Transverse colon (tissue), 4 donors: ENCODE measurements around the gene CHPF. TPM values are rescaled to one million over a fixed set of nuclear protein-coding genes. Genes with fewer than 3 reads are reported as not detected.

Experiments used
- DNase-seq: peaks from one replicate; pipeline ENCODE4 v3.0.0-alpha.2; 2019
- H3K27ac ChIP-seq, 4 donors: fragments of 200-600 bp; sonication (generic); 2 replicates each; pipeline ENCODE4 v1.5.1; 2016 to 2018; ENCODE audit warnings: inconsistent platforms in 4 of 4
- H3K27me3 ChIP-seq: fragments of 200-600 bp; sonication (generic); 2 replicates; pipeline ENCODE4 v1.5.1; 2017; ENCODE audit warnings: inconsistent platforms
- H3K36me3 ChIP-seq, 4 donors: fragments of 200-600 bp; sonication (generic); 2 replicates each; pipeline ENCODE4 v1.5.1; 2017 to 2019; ENCODE audit warnings: inconsistent platforms in 4 of 4
- H3K4me1 ChIP-seq, 4 donors: fragments of 200-600 bp; sonication (generic); 2 replicates each; pipeline ENCODE4 v1.5.1; 2017 to 2020; ENCODE audit warnings: inconsistent platforms in 4 of 4
- H3K4me3 ChIP-seq, 4 donors: fragments of 200-600 bp; sonication (generic); 1 replicate in 1 of 4; 2 replicates in 3 of 4; pipeline versions ENCODE4 v1.5.1 to v1.6.1; 2017 to 2019; ENCODE audit warnings: inconsistent platforms in 4 of 4
- H3K9me3 ChIP-seq, 2 donors: fragments of 200-600 bp; sonication (generic); 2 replicates each; pipeline ENCODE4 v1.5.1; 2017 to 2019; ENCODE audit warnings: inconsistent platforms in 2 of 2
- EP300 ChIP-seq: sonication (generic); formaldehyde crosslinking; IDR thresholded peaks from one replicate; pipeline ENCODE4 v1.6.1; 2017; ENCODE audit warnings: antibody characterized with exemption, low read depth
- POLR2A ChIP-seq: fragments of 450-650 bp; IDR thresholded peaks from one replicate; pipeline ENCODE4 v1.6.1; 2016; ENCODE audit warnings: antibody characterized with exemption, mild to moderate bottlenecking, moderate library complexity
- POLR2AphosphoS5 ChIP-seq, 3 donors: sonication (generic); formaldehyde crosslinking; IDR thresholded peaks; one replicate each; pipeline ENCODE4 v1.6.1; 2016; ENCODE audit warnings: antibody characterized with exemption in 3 of 3
- WGBS, 2 donors: methylation state at CpG; one replicate each; pipeline ENCODE4 v1.1.5; 2018; ENCODE audit warnings: low coverage in 1 of 2; 5-methylcytosine and 5-hydroxymethylcytosine counted together
- in situ Hi-C, 4 donors: fragments of 200-750 bp; cut with MboI; loops; one replicate each; pipeline versions ENCODE4 v1.15.0 to v1.15.1; 2017; ENCODE audit warnings: low sequenced_read_pairs in 3 of 4, low pct_ligation_motif_present in 1 of 4, low pct_unique_long_range_greater_than_20kb in 1 of 4
- intact Hi-C: fragments of 100-400 bp; cut with DNase I; formaldehyde crosslinking; loops from one replicate; pipeline ENCODE4 v1.15.1; 2023; ENCODE audit warnings: low total_unique reads
- total RNA-seq, 4 donors: library from RNA; depleted of rRNA; stranded (reverse); fragments of >200 nt; gene quantifications; one replicate each; pipeline ENCODE4 v1.1.0, GENCODE V29; 2016
- TF ChIP-seq, protein P1 (sequence below), 5 experiments: fragments of 200-600 bp in 3 of 5; fragments of 450-650 bp in 2 of 5; sonication (generic) in 3 of 5; IDR thresholded peaks; 1 replicate in 2 of 5; 2 replicates in 3 of 5; pipeline ENCODE4 v1.5.1; 2016 to 2017; ENCODE audit warnings: antibody characterized with exemption in 5 of 5, inconsistent platforms in 3 of 5, mild to moderate bottlenecking in 2 of 5, moderate library complexity in 1 of 5

The CHPF gene
- total RNA-seq, 4 donors from 2014 or later, result 21.1 to 58.2 (median 52.1) TPM

DNA sequence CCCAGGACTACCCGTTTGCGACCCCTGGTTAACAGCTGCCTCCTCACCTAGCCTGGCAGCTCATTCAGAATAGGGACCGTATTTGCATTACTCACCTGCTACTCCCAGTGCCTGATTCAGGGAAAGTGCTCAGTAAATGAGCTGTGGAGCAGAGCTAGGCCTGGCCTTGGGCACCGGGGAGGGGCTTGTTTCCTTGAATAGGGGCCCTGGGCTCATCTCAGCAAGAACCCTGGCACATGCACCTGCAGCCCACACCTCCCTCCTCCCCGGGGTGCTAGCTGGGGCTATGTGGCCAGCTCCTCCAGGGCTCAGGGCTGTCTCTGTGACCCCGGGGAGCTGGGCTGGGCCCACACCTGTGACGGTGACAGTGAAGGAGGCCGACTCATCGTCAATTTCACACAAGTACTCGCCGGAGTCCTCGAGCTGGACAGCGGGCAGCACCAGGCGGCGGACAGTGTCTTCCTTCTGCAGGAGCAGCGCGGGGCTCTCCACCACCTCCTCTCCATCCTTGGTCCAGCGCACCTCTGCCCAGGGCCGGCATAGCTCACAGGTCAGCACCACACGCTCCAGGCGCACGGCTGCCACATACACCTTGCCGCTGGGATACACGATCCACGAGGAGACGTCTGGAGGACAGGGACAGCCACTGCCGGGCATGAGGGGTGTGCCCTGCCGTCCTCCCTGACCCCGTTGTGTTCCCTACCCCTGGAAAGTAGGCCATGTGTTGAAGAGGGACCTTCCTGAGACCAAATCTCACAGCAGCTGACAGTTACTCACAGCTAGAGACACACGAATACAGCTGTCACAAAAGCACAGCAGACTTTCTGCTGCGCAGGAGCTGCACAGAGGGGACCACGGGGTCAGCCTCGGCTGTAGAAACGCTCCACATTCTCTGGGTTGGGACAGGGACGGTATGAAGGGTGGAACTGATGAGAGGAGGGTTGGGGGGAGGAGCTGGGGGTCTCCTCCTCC is 18.7 kb upstream of the CHPF start:
- Histone ChIP-seq H3K4me3 (no peak overlapping the region), H3K27me3 (no peaks in the 10 kb centered on the region), H3K9me3 (no peaks in the 10 kb centered on the region), H3K27ac (no peak overlapping the region), H3K36me3 (no peaks in the 10 kb centered on the region), H3K4me1 (peaks cover 0 to 5% (median 2%) of the 10 kb centered on the region in 4 donors)
- intact Hi-C loops, result no loop called here
- TF ChIP-seq EP300 (no peak), POLR2A (no peak), POLR2AphosphoS5 (IDR thresholded peaks at IDR 0.05) (no peak)
- TF ChIP-seq, protein P1, sequence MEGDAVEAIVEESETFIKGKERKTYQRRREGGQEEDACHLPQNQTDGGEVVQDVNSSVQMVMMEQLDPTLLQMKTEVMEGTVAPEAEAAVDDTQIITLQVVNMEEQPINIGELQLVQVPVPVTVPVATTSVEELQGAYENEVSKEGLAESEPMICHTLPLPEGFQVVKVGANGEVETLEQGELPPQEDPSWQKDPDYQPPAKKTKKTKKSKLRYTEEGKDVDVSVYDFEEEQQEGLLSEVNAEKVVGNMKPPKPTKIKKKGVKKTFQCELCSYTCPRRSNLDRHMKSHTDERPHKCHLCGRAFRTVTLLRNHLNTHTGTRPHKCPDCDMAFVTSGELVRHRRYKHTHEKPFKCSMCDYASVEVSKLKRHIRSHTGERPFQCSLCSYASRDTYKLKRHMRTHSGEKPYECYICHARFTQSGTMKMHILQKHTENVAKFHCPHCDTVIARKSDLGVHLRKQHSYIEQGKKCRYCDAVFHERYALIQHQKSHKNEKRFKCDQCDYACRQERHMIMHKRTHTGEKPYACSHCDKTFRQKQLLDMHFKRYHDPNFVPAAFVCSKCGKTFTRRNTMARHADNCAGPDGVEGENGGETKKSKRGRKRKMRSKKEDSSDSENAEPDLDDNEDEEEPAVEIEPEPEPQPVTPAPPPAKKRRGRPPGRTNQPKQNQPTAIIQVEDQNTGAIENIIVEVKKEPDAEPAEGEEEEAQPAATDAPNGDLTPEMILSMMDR (IDR thresholded peaks at IDR 0.05), result no peak
- DNase-seq, result no peak
- WGBS, 2 donors, result 83% methylated on average over 24 of the region's 35 CpGs; no CpG with 5 or more reads in 1 of the 2 donors
- in situ Hi-C loops, result no loop called here

DNA sequence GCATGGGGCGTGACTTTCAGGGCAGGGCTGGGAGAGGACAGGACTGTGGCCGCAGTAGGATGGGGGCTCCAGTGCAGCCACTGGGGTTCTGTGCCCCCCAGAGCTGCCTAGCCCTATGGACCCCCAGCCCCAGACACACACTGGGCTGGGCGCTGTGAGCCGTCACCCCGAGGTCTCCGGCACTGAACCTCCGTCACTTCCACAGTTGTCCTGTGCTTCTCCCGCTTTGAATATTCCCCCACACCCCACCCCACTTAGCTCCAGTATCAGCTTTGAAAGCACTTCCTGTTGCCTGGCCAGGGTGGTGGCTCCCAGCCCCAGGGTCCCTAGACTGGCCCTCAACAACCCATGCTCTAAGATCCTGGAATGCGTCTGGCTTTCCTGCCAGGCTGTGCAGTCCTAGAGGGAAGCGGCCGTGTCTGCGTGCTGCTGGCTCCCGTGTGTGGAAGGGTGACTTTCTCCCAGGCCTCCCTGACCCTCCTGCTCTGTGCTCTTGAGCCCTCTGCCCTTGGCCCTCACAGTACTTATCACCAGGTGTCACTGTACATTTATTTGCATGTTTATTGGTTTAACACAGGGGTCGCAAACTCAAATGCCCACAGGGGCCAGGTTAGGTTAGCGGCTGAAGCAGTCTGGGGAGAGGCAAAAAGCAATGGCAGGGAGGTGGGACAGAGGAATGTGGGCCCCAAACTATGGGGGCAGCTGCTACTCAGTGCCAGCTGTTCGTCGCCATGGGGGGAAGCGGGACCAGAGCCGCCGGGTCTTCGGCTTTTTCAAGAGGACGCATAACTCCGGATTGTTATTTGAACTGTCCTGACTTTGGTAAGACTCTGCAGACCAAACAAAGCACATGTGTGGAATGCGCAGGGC is 17.8 kb upstream of the CHPF start:
- intact Hi-C loops, result no loop called here
- Histone ChIP-seq H3K9me3 (no peaks in the 10 kb centered on the region), H3K4me1 (peaks cover 0 to 5% (median 2%) of the 10 kb centered on the region in 4 donors), H3K4me3 (no peak overlapping the region), H3K27me3 (no peaks in the 10 kb centered on the region), H3K27ac (no peak overlapping the region), H3K36me3 (no peaks in the 10 kb centered on the region)
- WGBS, 2 donors, result 84 to 100% methylated on average over 1 to 24 of the region's 24 CpGs
- DNase-seq, result no peak
- TF ChIP-seq, protein P1 (IDR thresholded peaks at IDR 0.05), result no peak
- TF ChIP-seq EP300, result no peak
- TF ChIP-seq POLR2AphosphoS5 (IDR thresholded peaks at IDR 0.05), result no peak
- TF ChIP-seq POLR2A, result no peak
- in situ Hi-C loops, result no loop called here

DNA sequence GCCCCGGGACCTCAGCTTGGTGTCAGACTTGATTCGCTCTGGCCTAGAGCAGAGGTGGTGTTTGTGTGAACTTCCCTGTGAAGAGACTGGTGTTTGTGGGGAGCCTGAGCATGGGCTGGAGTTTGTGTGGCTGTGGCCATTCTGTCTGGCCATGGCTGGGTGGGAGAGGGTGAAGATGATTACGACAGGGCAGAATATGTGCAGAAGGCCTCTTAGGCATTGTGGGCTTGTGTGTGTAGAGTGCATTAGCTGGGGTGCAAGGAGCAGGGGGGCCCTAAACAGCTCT is 17.2 kb upstream of the CHPF start:
- H3K4me1 ChIP-seq, result peaks cover 0 to 5% (median 2%) of the 10 kb centered on the region in 4 donors
- 67 to 86% methylated on average over 3 of the region's 3 CpGs for WGBS, 2 donors
- no peak overlapping the region for H3K27ac ChIP-seq
- no peaks in the 10 kb centered on the region for H3K27me3 ChIP-seq
- no peak for DNase-seq
- intact Hi-C loops, result no loop called here
- in situ Hi-C loops, result no loop called here
- no peak overlapping the region for H3K4me3 ChIP-seq
- TF ChIP-seq POLR2A (no peak), POLR2AphosphoS5 (IDR thresholded peaks at IDR 0.05) (no peak), EP300 (no peak)
- TF ChIP-seq, protein P1 (IDR thresholded peaks at IDR 0.05), result no peak
- H3K9me3 ChIP-seq, result no peaks in the 10 kb centered on the region
- no peaks in the 10 kb centered on the region for H3K36me3 ChIP-seq
